Hippocampal formation (tissue), 2 donors: ENCODE data around the gene SPPL3.

ENCODE experiments used
- DNase-seq, 2 donors: peaks; one replicate each; lab custom pipeline; 2025; lab: John Stamatoyannopoulos, UW

Gene SPPL3

DNA sequence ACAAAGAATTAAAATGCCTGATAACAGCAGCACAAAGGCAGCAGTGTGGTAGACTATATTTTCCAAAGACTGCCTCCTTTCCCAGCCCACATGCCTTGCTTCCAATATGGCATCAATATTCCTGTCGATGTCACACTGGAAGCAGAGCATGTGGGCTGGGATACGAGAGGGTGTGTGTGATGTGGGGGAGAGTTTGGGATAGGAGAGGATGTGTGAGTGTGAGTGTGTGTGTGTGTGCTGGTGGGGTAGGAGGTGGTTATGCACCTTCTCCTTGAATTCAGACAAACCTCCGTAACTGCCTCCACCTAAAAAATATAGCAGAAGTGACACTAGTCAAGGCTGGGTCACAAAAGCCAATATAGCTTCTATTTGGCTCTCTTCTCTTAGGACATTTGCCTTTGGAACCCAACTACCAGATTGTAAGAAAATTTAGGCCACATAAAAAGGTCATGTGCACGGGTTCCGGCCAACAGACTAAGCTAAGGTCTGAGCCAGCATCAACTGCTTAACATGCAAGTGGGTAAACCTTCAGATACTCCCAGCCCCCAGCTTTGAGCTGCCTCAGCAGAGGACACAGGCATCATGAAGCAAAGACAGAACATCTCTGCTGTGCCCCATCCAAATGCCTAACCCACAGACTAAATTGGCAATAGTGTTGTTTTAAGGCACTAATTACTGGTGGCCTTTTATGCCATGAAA is 29.5 kb downstream of the SPPL3 start:
- DNase-seq, result peak in 1 of 2 donors; percentile 52

DNA sequence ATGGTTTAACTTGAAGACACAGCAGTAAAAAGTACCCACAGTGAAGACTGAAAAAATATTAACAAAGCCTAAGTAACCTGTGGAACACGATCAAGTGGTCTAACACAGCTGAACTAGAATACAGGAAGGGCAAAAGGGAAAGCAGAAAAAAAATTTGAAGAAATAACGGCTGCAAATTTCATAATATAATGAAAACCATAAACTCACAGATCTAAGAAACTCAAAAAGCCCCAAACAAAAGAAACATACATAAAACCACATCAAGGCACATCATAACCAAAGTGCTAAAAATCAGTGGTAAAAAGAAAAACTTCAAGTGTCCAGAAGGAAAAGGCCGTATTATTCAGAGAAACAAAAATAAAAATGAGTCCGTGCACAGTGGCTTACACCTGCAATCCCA is 30.9 kb downstream of the SPPL3 start:
- no peak for DNase-seq

DNA sequence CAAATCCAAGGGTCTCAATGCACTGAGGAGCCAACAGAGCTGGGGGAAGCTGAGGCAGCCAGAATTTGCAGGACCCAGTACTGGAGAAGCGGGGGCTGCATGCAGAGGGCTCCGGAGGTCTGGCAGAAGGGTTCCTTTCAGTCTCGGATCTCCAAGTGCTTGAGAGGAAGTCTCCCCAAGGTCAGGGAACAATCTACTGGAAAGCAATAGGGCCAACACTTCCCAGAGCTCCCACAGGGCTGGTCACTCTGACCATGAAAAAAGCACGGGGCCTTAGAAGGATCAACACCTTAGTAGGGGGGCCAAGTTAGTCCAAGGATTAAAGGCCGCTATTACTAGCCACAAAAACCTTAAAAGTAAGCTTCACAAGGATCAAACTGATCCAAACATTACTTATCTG is 31.7 kb downstream of the SPPL3 start:
- no peak for DNase-seq

DNA sequence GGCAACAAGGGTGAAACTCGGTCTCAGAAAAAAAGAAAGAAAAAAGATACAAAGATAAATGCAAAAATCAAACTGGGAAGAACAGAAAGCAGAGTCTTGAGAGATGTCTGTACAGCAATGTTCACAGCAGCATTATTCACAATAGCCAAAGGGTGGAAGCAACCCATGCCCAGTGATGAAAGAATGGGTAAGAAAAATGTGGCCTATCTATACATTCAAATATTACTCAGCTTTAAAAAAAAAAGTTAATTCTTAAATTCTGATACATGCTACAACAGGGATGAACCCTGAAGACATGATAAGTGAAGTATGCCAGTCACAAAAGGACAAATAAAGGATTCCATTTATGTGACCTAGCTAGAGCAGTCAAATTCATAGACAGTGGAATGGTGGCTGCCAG is 33.7 kb downstream of the SPPL3 start:
- DNase-seq, result no peak

DNA sequence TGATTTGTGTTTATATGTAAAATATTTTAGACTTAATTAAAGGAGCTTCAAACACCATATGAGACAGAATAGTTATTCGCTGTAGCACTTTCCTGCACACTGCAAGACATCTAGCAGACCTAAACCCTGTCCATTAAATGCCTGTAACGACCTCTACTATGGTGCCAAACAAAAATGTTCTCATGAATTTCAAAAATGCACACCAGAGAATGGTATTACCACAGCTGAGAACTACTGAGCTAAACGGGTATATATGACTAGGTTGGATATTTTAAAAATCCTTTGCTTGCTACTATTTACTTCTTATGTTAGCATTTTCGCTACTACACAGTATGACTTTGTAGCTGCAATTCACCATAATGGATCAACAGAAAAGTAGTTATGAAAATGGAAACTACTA is 34.8 kb downstream of the SPPL3 start:
- DNase-seq, result no peak

DNA sequence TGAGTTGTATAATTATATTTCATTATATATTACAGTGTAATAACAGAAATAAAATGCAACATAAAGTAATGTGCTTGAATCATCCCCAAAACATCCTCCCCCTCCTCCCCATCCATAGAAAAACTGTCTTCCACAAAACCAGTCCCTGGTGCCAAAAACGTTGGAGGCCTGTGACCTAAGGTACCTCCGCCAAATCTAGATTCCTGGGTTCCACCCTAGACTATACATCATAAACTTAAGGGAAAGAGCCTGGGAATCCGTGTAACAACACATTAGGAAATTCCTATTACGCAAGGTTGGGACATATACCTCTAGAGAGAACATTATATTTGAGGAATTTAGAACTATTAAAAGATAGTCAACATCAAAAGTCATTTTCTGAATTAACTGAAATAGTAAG is 38.0 kb downstream of the SPPL3 start:
- no peak for DNase-seq

DNA sequence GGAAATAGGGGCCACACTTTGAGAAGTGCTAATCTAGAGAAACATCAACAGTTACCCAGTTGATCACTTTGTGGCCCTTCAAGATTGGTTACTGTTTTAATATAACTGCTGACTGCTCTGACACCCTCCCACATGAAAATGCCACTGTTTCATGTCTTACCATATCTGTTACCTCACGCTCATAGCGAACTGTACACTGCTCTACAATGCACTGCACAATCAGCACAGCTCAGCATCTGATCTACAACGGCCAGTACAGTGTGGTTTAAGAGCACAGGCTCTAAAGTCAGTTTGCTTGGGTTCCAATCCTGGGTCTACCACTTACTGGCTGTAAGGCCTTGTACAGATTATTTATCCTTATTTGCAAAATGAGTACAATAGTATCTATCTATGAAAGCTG is 39.1 kb downstream of the SPPL3 start:
- DNase-seq, result no peak

DNA sequence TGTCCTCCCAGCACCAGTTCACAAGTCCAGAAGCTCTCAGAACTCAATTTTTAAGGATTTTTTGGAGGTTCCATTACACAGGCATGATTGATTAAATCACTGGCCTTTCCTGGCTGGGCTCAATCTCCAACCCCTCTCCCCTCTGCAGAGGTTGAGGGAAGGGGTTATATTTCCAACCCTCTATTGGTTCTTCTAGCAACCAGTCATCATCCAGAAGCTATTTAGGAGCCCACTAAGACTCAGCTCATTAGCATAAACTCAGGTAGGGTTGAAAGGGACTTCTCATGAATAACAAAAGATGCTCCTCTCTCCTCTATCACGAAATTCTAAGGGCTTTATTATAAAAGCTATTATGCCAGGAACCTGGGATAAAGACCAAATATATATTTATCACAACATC is 41.5 kb downstream of the SPPL3 start:
- no peak for DNase-seq

DNA sequence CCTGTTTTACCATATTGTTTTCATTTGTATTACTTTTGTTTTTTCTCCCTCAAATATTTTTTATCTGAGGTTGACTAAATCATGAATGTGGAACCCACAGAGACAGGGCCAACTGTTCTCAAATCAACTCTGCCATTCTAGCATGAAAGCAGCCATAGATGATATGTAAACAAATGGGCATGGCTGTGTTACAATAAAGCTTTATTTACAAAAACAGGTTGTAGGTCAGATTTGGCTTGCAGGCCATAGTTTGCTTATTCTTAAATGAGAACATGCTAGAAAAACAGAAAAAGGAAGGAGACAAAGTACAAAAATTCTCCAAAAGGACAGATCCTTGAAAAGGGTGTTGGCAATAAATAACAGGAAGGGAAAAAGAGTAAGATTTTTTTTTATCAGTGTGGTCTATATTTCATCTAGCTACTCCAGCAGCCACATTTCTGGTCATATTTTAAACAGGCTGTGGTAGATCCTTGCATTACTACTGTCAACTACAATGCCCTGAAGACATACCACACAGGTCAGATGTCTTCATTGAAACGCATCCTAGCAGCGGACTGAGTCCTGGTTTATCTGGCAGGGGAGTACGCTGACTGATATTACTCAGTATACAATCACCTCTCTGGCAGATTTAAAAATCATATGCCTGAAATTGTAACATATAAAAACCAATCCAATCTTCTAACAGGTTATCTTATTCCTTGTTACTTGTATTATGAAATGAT is 42.9 kb downstream of the SPPL3 start:
- no peak for DNase-seq

DNA sequence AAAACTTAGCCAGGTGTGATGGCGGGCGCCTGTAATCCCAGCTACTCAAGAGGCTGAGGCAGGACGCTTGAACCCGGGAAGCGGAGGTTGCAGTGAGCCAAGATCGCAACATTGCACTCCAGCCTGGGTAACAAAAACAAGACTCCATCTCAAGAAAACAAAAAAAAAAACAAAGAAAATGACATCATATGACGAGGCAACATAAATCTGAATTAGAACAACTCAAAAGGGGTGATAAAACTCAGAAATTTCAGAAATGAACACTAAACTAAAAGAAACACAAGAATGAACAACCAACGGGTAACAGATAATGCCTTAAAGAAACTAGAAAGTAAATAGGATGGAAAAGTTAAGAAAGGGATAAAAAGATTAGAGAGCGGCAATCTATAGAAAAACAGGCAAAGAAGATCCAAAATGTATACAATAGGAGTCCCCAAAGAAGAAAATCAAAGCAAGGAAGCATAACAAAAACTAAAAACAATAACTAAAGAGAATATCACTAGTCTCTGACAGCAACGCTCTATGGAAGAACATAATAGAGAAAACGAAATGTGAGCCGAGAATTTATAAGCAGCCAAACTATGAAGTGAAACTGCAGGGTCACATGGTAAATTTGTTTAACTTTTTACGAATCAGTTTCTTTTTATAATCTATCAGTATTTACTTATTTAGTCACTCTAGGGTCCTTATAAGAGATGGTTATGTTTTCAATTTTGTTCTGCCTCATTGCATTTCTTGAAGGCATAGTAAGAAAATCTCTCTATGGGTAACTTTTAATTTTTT is 45.7 kb downstream of the SPPL3 start:
- no peak for DNase-seq

DNA sequence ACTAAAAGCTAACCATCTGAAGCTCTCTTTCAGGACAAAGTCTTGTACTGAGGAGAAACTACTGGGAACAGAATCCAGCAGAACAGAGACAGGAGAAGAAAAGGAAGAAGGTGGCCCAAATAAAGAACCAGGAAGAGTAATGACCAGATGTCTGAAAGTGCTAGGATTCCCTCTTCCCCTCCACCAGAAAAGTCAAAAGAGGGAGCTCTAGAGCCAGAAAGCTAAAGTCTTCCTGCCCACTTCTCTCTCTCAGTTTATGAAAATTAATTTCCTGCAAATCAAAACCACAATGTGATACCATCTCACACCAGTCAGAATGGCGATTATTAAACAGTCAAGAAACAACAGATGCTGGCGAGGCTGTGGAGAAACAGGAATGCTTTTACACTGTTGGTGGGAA is 47.2 kb downstream of the SPPL3 start:
- DNase-seq, result no peak

DNA sequence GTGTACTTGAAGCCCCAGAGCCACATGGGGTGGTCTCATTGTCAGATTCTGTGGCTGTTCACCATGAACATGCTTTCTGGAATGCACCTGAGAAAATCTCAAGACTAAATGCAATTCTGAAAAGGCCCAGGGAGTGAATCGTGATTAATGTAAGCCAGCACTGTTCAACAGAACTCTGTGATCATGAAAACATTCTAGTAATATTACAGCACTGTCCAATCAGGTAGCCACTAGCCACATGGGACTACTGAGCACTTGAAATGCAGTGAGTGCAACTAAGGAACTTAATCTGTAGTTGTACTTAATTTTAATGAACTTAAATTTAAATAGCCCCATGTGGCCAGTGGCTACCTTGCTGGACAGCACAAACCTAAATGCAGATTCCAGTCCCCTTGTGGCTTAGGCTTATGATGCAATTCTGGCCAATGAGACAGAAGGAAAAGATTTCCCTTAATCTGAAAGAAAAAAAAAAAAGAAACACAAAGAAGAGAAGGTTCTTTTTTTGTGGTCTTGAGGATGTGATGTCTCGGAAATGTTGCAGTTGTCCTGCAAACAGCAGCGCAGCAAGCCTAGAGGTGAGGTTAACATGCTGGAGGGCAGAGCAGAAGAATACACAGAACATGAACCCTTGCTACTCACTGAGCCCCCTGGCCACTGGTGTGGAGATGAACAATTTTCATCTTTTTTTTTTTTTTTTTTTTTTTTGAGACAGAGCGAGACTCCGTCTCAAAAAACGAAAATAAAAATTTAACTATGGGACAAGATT is 48.2 kb downstream of the SPPL3 start:
- no peak for DNase-seq

DNA sequence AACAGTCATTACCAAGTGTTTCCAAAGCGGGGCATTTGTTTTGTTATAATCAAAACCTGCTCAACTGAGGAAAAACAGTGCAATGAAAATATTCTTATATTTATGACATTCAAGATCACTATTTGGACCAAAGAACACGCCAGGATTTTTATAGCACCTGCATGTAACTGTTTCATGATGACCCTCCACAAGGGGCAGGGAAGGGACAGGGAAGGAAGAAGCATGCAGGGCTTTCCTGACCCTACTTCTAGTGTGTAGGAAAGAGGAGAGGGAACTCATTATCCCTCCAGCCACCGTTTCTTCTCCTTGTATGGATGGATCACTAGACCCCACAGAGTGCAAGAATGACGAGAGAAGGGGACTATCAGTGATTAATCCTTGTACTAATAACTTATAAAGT is 49.4 kb downstream of the SPPL3 start:
- no peak for DNase-seq

DNA sequence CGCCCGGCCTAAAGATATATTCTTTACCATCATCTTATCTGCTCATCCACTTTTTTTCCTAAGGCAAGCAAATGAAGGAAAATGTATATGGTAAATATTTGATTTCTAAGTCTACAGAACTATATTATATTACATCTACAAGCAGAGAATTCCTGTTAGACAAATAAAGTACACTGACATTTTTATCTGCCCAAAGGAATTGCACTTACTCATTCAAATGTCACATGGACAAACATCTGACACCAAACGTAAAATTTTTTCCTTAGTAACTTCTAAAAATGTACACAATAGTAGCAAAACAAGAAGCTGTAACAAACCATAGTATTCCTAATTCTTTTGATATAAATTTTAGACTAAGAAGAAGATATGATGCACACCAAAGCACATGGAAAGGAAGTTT is 51.0 kb downstream of the SPPL3 start:
- no peak for DNase-seq

DNA sequence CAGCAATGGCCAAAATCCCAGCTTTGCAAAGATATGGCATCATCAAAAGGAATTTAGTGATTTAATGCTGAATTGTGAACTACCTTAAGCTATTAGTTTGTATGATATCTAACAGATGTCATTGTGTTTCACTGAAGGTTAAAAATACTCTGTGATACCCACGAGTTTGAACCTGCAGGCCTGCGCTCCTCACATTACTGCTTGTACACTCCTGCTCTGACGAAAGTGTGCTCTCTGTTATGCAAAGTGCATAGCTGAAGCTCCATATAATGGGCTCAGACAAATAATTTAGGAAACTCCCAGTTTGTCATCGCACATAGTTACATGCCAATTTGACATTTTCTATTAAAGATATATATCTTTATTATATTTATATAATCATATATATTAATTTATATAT is 52.2 kb downstream of the SPPL3 start:
- no peak for DNase-seq

DNA sequence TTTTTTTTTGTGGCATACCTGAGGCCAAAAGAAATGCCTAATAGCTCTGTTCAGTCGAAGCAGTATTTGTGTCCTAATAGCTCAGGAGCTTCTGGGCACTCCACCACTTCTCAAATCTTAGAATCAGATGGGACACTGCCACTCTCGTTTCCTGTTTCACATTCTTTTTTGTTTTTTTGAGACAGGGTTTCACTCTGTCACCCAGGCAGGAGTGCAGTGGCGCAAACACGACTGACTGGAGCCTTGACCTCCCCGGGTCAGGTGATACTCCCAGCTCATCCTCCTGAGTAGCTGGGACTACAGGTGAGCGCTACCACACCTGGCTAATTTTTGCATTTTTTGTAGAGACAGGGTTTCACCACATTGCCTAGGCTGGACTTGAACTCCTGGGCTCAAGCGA is 52.7 kb downstream of the SPPL3 start:
- DNase-seq, result no peak

DNA sequence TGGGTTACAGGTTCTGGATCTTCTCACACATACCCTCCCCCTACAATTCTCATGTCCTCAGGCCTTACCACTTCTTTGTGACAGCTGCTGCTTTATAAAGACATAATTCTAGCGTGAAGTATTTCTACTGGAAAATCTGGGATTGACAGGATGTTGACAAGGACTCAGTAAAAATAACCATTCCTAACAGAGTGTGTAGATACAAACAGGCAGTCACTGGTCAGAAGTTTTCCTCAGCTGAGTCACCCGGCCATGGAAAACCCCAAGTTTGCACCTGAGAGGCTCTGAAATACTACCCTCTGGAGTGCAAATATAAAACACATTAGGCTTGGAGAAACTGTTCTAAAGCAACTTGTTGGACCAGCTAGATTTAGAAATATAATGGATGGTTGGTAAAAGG is 54.4 kb downstream of the SPPL3 start:
- DNase-seq, result no peak

DNA sequence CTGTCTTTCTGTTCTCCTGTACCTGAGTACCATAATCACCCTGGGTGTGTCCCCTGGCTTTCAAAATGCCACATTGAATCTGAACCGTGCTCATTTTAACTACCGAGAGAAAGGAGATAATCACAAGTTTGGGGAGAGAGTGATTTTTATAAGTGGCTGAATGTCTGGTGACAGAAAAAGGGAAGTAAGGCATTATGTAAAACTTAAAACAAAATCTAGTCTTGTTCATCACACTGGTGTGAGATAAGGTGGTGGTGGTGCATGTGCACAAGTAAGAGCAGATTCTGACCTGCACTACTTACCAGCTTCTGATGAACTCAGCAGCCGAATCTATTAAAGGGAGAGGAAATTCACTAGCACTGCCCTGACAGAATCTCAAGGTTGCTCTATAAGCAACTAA is 56.3 kb downstream of the SPPL3 start:
- DNase-seq, result no peak

DNA sequence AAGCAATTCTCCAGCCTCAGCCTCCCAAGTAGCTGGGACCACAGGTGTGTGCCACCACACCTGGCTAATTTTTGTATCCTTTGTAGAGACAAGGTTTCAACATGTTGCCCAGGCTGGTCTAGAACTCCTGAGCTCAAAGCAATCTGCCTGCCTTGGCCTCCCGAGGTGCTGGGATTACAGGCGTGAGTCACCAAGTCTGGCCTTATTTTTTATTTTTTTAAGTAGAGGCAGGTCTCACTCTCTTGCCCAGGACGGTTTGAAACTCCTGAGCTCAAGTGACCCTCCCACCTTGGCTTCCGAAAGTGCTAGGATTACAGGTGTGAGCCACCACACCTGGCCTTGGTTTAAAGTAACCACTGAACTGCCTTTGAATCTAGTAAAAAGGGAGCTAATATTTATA is 56.8 kb downstream of the SPPL3 start:
- DNase-seq, result no peak

DNA sequence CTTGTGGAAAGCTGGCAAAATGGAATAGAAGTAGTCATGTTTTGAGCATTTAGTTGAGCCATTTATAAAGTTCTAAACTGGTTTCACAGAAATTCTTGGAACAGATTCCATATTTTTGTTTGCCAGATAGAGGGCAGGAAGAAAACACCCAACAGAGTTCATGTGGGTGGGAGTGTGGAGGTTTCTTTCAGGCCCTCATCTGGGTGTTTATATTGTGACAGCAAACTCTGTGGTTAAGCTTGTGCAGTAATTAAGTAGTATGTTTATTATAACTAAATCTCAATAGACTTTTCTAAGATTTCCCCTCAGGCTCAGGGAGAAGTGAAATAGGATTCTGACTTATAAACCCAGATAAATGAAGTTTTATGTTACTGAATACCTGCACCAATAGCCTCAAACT is 57.4 kb downstream of the SPPL3 start:
- DNase-seq, result peak in 1 of 2 donors; percentile 70

DNA sequence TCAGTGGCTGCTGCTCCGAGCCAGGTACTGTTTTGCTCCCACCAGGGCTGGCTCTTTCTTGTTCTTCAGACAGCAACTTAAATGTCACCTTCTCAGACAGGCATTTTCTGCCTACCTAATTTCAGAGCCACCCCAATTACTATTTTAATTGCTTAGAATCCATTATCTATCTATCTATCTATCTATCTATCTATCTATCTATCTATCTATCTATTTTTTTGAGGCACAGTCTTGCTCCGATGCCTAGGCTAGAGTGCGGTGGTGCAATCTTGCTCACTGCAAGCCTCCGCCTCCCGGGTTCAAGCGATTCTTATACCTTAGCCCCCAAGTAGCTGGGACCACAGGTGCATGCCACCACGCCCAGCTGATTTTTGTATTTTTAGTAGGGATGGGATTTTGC is 58.5 kb downstream of the SPPL3 start:
- no peak for DNase-seq

DNA sequence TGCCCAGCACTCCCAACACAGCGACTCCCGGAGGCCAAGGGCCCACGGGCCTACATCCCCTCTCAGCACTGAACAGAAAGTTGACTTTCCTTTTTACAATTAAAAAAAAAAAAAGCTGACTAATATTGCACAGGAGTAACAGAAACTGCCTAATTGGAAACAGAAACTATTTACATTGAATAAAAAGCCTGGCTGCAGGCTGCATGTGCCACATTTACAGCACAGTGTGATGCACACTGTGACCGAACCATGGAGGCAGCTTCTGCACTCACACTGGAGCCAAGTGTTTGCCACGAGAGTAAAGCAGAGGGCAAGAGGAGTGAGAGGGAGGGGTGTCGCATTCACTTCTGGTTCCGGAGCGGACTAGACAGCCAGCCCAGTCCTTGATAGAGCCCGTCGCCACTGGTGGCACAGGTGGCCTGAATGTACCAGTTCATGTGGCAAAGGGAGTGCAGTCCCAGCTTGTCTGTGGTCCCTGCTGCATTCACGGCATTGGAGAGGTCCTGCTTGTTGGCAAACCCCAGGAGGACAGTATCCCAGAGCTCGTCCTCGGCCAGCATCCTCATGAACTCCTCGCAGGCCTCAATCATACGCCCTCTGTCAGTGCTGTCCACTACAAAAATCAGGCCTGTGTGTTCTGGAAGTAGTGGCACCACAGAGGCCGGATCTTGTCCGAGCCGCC is 59.2 kb downstream of the SPPL3 start:
- peak in 1 of 2 donors; percentile 21 for DNase-seq
